PFSK-1 (cell line): ENCODE data around the gene FAM20C.

ENCODE experiments used
- FOXP2 ChIP-seq: optimal IDR thresholded peaks from 2 replicates; pipeline ENCODE3; 2011; ENCODE audit warnings: borderline replicate concordance, control low read depth, inconsistent platforms; ENCODE audit not compliant: insufficient read depth; ENCODE audit errors: extremely low read length, extremely low read depth
- POLR2AphosphoS5 ChIP-seq: IDR thresholded peaks from 2 replicates; pipeline ENCODE4 v1.6.1; 2012; ENCODE audit warnings: low read depth, mild to moderate bottlenecking, control low read depth, low read length, moderate library complexity
- SIN3A ChIP-seq: IDR thresholded peaks from 2 replicates; pipeline ENCODE4 v1.6.1; 2012; ENCODE audit warnings: mild to moderate bottlenecking, low read length, moderate library complexity, borderline replicate concordance; ENCODE audit not compliant: insufficient read depth
- TAF1 ChIP-seq: IDR thresholded peaks from 2 replicates; pipeline ENCODE4 v1.6.1; 2012; ENCODE audit warnings: low read length, control low read depth, borderline replicate concordance; ENCODE audit not compliant: insufficient read depth
- TF ChIP-seq, protein P1 (sequence below), 2 experiments: IDR thresholded peaks; 2 replicates each; pipeline versions ENCODE4 v1.6.1 to v1.8.0; 2011 to 2012; ENCODE audit warnings: low read depth in 2 of 2, low read length in 2 of 2, control low read depth in 1 of 2, inconsistent platforms in 1 of 2, mild to moderate bottlenecking in 1 of 2, moderate library complexity in 1 of 2; ENCODE audit not compliant: insufficient read depth in 1 of 2

Gene FAM20C

DNA sequence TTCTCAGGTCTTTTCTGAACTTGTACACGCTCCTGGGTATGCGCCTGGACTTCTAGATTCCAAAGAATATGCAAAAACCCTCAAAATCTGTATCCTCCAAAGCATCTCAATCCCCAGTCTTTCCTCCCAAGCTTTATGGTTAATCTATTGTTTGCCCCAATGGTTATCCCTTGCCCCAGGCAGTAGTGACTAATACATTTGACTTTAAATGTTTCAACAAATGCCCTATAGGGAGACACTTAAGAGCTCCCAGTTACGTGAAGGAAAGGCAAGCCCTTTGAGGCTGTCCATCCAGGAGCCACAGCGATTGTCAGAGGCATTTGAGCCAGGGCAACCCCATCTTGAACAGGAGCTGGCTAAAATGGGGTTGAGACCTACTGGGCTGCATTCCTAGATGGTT lies 84.9 kb downstream of the FAM20C start:
- TF ChIP-seq, protein P1, sequence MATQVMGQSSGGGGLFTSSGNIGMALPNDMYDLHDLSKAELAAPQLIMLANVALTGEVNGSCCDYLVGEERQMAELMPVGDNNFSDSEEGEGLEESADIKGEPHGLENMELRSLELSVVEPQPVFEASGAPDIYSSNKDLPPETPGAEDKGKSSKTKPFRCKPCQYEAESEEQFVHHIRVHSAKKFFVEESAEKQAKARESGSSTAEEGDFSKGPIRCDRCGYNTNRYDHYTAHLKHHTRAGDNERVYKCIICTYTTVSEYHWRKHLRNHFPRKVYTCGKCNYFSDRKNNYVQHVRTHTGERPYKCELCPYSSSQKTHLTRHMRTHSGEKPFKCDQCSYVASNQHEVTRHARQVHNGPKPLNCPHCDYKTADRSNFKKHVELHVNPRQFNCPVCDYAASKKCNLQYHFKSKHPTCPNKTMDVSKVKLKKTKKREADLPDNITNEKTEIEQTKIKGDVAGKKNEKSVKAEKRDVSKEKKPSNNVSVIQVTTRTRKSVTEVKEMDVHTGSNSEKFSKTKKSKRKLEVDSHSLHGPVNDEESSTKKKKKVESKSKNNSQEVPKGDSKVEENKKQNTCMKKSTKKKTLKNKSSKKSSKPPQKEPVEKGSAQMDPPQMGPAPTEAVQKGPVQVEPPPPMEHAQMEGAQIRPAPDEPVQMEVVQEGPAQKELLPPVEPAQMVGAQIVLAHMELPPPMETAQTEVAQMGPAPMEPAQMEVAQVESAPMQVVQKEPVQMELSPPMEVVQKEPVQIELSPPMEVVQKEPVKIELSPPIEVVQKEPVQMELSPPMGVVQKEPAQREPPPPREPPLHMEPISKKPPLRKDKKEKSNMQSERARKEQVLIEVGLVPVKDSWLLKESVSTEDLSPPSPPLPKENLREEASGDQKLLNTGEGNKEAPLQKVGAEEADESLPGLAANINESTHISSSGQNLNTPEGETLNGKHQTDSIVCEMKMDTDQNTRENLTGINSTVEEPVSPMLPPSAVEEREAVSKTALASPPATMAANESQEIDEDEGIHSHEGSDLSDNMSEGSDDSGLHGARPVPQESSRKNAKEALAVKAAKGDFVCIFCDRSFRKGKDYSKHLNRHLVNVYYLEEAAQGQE (IDR thresholded peaks at IDR 0.05; ENCODE audit: insufficient read depth in 1 of 2, low read depth in 2 of 2, low read length in 2 of 2), result no peak

DNA sequence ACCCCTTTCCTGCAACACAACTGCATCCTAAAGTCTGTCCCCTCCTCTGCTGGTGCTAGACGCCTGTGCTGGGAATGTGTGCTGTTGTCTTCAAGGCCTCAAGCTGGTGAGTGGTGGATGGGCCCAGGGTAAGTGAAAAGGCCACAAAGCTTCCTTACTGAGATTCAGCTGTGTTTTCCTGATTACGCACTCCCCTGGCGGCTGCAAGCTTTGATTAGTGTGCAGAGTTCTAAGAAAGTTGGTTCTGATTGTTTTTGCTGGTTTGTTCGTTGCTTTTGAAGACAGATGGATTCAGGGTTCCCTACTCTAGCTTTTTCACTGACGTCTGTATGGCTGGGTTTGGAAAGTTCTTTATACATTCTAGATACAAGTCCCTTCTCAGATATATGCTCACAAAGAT lies 85.7 kb downstream of the FAM20C start:
- TF ChIP-seq FOXP2 (no peak), POLR2AphosphoS5 (no peak), SIN3A (no peak), TAF1 (no peak)
- TF ChIP-seq, protein P1 (IDR thresholded peaks at IDR 0.05; ENCODE audit: insufficient read depth in 1 of 2, low read depth in 2 of 2, low read length in 2 of 2), result no peak

DNA sequence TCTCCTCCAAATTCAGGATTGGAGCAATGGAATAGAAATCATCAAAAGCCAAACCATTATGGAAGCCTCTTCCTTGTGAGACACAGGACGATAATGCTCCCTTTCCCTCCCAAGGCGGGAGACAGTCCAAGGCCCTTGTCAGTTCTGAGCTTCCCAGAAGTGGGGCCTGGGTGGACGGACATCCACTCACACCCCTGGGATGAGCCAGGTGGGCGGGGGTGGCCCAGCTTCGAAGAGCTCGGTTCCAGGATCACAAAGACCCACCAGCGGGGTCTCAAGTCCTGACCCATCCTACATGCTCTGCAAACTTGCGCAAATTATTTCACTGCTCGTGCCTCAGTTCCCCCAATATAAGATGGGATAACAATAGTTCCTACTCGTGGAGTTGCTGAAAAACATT lies 87.5 kb downstream of the FAM20C start:
- TF ChIP-seq, protein P1 (IDR thresholded peaks at IDR 0.05; ENCODE audit: insufficient read depth in 1 of 2, low read depth in 2 of 2, low read length in 2 of 2), result no peak
- TF ChIP-seq TAF1 (no peak), SIN3A (no peak), FOXP2 (no peak), POLR2AphosphoS5 (no peak)

DNA sequence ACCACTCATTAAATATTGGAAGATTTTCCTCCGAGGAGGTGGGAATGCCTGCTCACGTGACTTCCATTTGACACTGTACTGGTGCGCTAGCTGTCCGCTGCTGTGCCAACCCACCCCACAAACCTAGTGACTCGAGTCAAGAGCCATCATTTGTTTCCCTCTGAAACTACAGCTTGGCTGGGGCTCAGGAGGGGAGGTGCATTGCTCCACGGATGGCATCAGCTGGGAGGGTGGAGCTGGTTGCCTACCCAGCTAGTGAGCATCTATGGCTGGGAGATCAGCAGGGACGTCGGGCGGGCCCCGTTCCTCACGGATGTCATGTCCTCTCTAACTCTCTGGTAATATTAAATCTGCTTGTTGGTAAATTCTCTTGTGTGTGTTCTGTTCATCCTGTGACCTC lies 88.1 kb downstream of the FAM20C start:
- TF ChIP-seq SIN3A, result no peak
- no peak for TF ChIP-seq POLR2AphosphoS5
- TF ChIP-seq TAF1, result no peak
- TF ChIP-seq, protein P1 (IDR thresholded peaks at IDR 0.05; ENCODE audit: insufficient read depth in 1 of 2, low read depth in 2 of 2, low read length in 2 of 2), result no peak
- no peak for TF ChIP-seq FOXP2

DNA sequence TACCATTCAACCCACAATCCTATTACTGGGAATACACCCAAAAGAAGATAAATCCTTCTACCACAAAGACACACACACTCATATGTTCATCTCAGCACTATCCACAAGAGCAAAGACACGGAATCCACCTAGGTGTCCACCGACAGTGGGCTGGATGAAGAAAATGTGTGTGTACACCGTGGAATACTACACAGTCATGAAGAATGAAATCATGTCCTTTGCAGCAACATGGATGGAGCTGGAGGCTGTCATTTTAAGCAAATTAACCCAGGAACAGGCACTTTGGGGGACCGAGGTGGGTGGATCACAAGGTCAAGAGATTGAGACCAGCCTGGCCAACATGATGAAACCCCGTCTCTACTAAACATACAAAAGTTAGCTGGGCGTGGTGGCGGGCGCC lies 89.3 kb downstream of the FAM20C start:
- no peak for TF ChIP-seq POLR2AphosphoS5
